Thoracic aorta (tissue), 2 donors: Measurements from ENCODE around the gene MRE11. TPM values are rescaled to one million over a fixed set of nuclear protein-coding genes. Genes with fewer than 3 reads are reported as not detected.
"Not testable (repeated sequence)": the region's sequence is repeated elsewhere in the genome, so short reads cannot be mapped to it uniquely, and the experiment has no call there.

Source experiments
- ATAC-seq: fragments of 150-250 bp; one replicate; pipeline ENCODE4 v1.8.0; 2017; ENCODE audit warnings: low read depth; ENCODE audit not compliant: insufficient number of reproducible peaks, low FRiP score
- DNase-seq: peaks from one replicate; pipeline ENCODE4 v3.0.0-alpha.2; 2020; ENCODE audit warnings: low spot score
- H3K27ac ChIP-seq, 2 donors: fragments of 200-600 bp; sonication (generic); 1 replicate in 1 of 2; 2 replicates in 1 of 2; pipeline ENCODE4 v1.5.1; 2016; ENCODE audit warnings: mild to moderate bottlenecking in 2 of 2, moderate library complexity in 2 of 2
- H3K27me3 ChIP-seq: fragments of 200-600 bp; sonication (generic); replicated peaks from 2 replicates; pipeline ENCODE4 v1.6.0; 2016; ENCODE audit warnings: mild to moderate bottlenecking; ENCODE audit not compliant: insufficient read depth
- H3K36me3 ChIP-seq: fragments of 200-600 bp; sonication (generic); one replicate; pipeline ENCODE4 v1.5.1; 2016
- H3K4me1 ChIP-seq, 2 donors: fragments of 200-600 bp; sonication (generic); 1 replicate in 1 of 2; 2 replicates in 1 of 2; pipeline versions ENCODE4 v1.5.1 to v1.6.0; 2016; ENCODE audit warnings: low read depth in 2 of 2, mild to moderate bottlenecking in 1 of 2; ENCODE audit not compliant: control insufficient read depth in 1 of 2
- H3K4me3 ChIP-seq: fragments of 200-600 bp; sonication (generic); 2 replicates; pipeline ENCODE4 v1.5.1; 2016; ENCODE audit warnings: mild to moderate bottlenecking
- H3K9me3 ChIP-seq: fragments of 200-600 bp; sonication (generic); 2 replicates; pipeline ENCODE4 v1.5.1; 2016
- total RNA-seq, 2 donors: library from RNA; depleted of rRNA; stranded (reverse); fragments of >200 nt; gene quantifications; one replicate each; pipeline versions ENCODE4 v1.1.0 to v1.2.3, GENCODE V29; 2016
- TF ChIP-seq, protein P1 (sequence below): fragments of 200-600 bp; sonication (generic); IDR thresholded peaks from one replicate; pipeline ENCODE4 v1.5.1; 2019; ENCODE audit warnings: antibody characterized with exemption

MRE11 gene
- total RNA-seq, 2 donors from 2014 or later, result 7.9 to 12.6 TPM

DNA sequence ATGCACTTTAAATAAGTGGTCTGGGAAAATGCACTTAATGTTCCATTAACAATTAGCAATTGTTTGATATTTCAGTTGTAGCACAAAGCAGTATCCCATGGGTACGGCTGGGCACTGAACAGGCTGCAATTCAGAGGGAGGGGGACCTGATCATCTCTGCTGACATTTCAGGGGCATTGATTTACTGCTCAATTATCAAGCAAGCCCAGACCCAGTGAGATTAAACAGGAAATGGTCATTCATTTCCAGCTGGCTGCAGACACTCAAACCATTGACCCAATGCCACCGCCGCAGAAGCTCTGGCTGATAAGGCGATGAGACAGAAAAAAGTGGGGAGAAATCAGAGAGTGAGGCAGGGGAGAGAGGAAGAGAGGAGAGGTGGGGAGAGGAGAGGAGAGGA lies 93.6 kb downstream of the MRE11 start:
- DNase-seq (no peak), ATAC-seq (no peak)
- no peak overlapping the region for H3K4me3 ChIP-seq
- no peak overlapping the region for H3K27ac ChIP-seq
- H3K27me3 ChIP-seq, result no peaks in the 10 kb centered on the region
- peaks cover 0 to 11% of the 10 kb centered on the region in 2 donors for H3K4me1 ChIP-seq
- no peaks in the 10 kb centered on the region for H3K36me3 ChIP-seq
- TF ChIP-seq, protein P1, sequence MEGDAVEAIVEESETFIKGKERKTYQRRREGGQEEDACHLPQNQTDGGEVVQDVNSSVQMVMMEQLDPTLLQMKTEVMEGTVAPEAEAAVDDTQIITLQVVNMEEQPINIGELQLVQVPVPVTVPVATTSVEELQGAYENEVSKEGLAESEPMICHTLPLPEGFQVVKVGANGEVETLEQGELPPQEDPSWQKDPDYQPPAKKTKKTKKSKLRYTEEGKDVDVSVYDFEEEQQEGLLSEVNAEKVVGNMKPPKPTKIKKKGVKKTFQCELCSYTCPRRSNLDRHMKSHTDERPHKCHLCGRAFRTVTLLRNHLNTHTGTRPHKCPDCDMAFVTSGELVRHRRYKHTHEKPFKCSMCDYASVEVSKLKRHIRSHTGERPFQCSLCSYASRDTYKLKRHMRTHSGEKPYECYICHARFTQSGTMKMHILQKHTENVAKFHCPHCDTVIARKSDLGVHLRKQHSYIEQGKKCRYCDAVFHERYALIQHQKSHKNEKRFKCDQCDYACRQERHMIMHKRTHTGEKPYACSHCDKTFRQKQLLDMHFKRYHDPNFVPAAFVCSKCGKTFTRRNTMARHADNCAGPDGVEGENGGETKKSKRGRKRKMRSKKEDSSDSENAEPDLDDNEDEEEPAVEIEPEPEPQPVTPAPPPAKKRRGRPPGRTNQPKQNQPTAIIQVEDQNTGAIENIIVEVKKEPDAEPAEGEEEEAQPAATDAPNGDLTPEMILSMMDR, result no peak
- no peaks in the 10 kb centered on the region for H3K9me3 ChIP-seq

DNA sequence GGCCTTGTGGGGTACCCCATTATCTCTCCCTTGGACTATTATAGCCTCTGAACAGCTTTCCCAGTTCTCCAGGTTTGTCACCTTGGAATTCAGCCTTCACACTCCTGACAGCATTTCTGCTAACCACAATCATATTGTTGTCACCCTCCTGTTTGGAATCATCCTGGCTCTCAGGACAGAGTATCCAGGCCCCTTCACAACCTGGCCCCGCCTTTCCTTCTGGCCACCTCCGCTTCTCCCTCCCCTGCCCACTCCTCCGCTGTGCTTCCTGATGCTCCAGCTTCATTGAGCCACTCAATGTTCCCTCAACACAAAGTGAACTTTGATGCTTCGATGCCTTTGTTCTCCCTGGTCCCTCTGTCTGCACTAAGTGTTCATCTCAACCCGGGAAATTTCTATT lies 95.5 kb downstream of the MRE11 start:
- Histone ChIP-seq H3K27me3 (no peaks in the 10 kb centered on the region), H3K9me3 (no peaks in the 10 kb centered on the region), H3K4me1 (peaks cover 0 to 11% of the 10 kb centered on the region in 2 donors), H3K36me3 (no peaks in the 10 kb centered on the region), H3K27ac (no peak overlapping the region), H3K4me3 (no peak overlapping the region)
- no peak for ATAC-seq
- DNase-seq, result no peak
- TF ChIP-seq, protein P1, result no peak

DNA sequence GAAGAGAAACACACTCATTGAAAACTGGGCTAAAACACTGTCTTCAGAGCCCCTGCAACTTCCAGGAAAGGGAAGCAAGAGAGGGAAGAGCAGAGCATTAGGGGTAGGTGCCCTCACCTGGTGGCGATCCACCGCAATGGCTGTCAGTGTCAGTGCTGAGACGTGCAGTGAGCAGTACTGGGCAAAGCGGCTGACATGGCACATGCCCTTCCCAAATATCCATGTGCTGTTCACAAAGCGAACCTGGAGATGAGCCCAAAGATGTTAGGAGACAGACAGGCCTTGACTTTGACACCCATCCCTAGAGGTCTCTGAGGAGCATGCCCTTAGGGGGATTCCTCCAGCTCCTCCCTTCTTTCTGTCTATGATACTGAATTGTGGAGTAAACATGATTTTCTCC lies 97.4 kb downstream of the MRE11 start:
- H3K36me3 ChIP-seq, result no peaks in the 10 kb centered on the region
- ATAC-seq (no peak), DNase-seq (no peak)
- no peak overlapping the region for H3K27ac ChIP-seq
- TF ChIP-seq, protein P1, result no peak
- H3K27me3 ChIP-seq, result no peaks in the 10 kb centered on the region
- no peaks in the 10 kb centered on the region for H3K9me3 ChIP-seq
- peaks cover 0 to 6% of the 10 kb centered on the region in 2 donors for H3K4me1 ChIP-seq
- no peak overlapping the region for H3K4me3 ChIP-seq

DNA sequence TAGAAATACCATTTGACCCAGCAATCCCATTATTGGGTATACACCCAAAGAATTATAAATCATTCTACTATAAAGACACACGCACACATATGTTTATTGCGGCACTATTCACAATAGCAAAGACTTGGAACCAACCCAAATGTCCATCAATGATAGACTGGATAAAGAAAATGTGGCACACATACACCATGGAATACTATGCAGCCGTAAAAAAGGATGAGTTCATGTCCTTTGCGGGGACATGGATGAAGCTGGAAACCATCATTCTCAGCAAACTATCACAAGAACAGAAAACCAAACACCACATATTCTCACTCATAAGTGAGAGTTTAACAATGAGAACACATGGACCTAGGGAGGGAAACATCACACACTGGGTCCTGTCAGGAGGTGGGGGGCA lies 101.7 kb downstream of the MRE11 start:
- not testable (repeated sequence) for H3K27ac ChIP-seq, H3K4me1 ChIP-seq, H3K36me3 ChIP-seq, DNase-seq, H3K4me3 ChIP-seq, H3K9me3 ChIP-seq, H3K27me3 ChIP-seq, ATAC-seq

DNA sequence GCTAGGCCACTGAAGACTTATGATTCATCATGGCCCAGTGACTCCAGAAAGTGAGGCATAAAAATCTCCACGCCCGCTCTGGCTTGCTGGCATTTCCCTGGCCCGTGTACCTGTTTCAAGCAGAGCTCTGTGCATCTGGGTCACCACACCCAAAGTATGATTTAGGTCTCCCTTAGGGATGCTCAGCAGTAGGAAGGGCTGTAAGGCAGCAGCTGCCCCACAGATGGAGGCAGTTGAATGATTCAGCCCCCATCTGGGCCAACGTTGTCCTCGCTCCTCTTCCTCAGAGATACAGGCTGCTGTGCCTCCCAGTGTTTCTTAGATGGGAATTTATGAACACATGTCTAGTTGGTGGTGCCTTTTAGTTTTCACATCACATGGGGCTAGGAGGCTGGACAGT lies 114.0 kb downstream of the MRE11 start:
- ATAC-seq, result no peak
- Histone ChIP-seq H3K4me3 (no peak overlapping the region), H3K27ac (no peak overlapping the region), H3K36me3 (no peaks in the 10 kb centered on the region), H3K4me1 (no peaks in the 10 kb centered on the region), H3K27me3 (no peaks in the 10 kb centered on the region), H3K9me3 (no peaks in the 10 kb centered on the region)
- TF ChIP-seq, protein P1, result no peak
- no peak for DNase-seq

DNA sequence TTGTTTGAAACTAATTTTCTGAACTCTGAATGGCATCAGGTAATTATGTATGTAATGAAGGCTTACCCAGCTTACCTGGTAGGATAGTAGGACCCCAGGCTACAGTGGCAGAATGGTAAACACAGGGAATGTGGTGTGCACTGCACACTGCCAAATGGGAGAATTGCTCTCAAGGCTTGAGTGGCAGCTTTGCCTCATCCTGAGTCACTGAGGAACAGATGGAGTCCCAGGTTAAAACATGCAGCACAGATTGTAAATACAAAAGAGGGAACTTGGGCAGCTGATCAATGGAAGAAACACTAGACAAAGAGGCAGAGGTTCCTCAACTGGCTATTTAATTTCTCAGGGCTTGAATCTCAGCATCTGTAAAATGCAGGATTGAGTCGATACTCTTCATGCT lies 116.8 kb downstream of the MRE11 start:
- TF ChIP-seq, protein P1, result no peak
- Histone ChIP-seq H3K4me1 (no peaks in the 10 kb centered on the region), H3K9me3 (no peaks in the 10 kb centered on the region), H3K4me3 (no peak overlapping the region), H3K36me3 (no peaks in the 10 kb centered on the region), H3K27me3 (no peaks in the 10 kb centered on the region), H3K27ac (no peak overlapping the region)
- ATAC-seq (no peak), DNase-seq (no peak)

DNA sequence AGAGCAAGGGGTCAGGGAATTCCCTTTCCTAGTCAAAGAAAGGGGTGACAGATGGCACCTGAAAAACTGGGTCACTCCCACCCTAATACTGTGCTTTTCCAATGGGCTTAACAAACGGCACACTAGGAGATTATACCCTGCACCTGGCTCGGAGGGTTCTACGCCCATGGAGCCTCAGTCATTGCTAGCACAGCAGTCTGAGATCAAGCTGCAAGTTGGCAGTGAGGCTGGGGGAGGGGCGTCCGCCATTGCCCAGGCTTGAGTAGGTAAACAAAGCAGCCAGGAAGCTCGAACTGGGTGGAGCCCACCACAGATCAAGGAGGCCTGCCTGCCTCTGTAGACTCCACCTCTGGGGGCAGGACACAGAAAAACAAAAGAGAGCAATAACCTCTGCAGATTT lies 123.1 kb downstream of the MRE11 start:
- H3K9me3 ChIP-seq, H3K4me1 ChIP-seq, H3K27ac ChIP-seq, ATAC-seq, DNase-seq, H3K4me3 ChIP-seq, H3K27me3 ChIP-seq, H3K36me3 ChIP-seq: not testable (repeated sequence)
